HG02610 (cell line): ENCODE data around the gene A1BG.

Source experiments
- ATAC-seq: cut with Tn5 transposase; IDR thresholded peaks from one replicate; pipeline ENCODE4 v1.9.1; 2021; ENCODE audit warnings: mild to moderate bottlenecking, moderate library complexity; ENCODE audit not compliant: unreplicated experiment

Gene A1BG

DNA sequence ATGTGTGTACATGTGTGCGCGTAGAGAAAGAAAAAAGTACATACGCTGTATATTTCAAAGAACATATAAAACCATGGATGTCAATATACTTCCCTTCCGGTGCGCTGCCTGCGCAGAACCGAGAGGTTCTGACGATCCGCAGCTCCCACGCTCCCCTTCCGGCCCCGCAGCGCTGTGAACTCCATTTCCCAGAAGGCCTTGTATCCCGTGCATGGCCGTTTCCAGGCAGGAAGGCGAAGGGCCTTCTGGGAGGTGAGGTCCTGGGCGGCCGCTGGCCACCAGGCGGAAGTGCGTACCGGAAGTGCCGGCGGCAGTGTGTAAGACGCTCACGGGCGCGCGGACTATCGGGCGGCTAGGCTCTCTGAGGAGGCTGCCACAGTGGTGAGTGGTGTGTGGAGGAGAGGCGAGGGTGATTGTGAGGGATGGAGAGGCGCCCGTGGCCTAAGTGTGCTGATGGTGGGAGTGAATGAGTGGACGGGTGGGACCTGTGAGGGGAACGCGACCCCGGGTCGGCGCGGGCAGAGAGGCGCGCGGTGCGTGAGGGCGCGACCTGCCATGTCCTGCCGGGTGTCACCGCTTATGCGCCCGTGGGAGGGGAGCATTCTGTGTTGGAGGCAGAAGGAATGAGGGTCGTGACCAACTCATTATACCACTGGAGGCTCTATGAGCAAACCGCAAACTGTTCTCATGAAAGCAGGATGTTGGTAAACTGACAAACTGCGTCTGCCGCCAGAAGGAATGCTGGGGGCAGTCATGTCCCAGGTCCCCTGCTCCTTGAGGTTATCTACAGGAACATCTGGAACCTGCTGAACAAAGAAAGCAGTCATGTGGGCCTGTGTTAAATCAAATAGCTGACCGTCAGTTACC lies 48.0 kb downstream of the A1BG start, which contains the start of gene ERVK3-1:
TSS of gene ERVK3-1 (plus strand) at position 313 of the 867 bp plus-strand sequence. CDS start 6,792 bp downstream, outside the sequence.
- peak; percentile 97 for ATAC-seq

- no peak for ATAC-seq
These were observed 48.6 kb downstream of the A1BG start for GRCh38 chr19:58304748-58305064.

DNA sequence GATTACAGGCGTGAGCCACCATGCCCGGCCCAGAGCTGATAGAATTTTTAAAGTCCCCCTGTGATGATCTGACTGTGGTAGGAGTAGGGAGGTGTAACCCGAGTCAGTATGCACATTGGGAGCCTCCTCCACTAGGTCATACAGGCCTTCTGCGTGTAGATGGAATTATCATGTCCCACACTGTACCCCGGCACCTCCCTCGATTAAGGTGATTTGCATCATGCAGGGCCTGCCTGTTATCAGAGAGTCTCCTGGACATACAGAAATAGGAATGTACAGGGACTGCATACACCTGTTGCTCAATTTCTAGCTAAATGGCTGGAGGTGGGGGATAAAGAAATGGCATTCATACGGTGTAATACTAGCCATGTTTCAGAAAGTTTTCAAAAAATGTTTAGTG lies 49.0 kb downstream of the A1BG start:
- ATAC-seq: no peak

DNA sequence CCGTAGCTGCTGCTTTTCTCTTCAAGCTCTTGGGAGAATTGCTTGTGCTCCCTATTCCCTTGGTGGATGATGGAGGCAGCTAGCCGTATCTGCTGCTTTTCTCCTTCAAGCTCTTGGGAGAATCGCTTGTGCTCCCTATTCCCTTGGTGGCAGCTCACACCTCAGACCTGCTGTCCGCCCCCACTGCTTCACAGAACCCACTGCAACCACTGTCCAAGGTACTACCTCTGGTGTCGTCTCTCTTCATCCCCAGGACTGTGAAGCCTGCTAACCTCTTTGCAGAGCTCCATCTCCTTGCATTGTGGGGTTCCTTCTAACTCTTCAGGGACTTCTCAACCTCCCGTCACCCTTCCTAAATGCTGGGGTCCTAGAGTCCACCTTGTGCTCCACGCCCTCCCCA lies 52.7 kb downstream of the A1BG start:
- ATAC-seq: no peak

DNA sequence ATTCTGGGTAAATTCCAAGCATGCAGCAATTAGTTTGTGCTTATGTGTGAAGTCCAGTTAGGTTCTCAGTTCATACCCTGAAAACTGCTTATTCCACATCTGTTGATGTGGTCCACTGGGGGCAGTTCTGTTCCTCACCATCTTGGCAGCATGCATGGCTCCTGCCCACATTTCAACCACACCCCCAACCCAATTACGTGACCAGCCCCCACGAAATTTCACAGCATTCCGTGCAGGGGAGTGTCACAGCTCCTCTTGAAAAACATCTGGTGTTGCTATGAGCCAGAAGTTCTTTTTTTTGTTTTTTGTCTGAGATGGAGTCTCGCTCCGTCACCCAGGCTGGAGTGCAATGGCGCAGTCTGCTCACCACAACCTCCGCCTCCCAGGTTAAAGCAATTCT lies 57.2 kb downstream of the A1BG start:
- ATAC-seq: no peak
